ENCODE results near the gene C16orf74.

The C16orf74 gene

DNA sequence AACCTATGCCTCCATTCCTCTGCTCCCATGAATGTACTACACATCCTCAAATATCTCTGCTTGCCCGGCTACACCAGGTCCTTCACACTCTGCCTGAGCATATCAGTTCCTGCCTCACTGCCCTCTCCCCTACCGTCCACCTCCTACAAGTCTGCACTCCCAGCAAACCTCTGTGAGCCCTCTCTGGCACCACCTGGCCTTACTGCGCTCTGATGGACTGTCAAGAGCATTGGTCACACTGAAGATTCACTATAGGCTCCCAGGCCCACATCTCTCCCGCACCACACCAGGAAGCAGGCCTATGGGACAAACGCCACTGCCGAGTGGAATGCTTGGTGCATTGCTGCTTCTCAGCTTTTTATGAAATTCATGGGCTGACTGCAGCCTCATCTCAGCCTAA, 71.0 kb downstream of the C16orf74 start:
- H3K27ac ChIP-seq (ENCODE audit: low read length): no peak overlapping the region
- H2AFZ ChIP-seq (ENCODE audit: low read length): no peak overlapping the region
- no peak overlapping the region for H3K4me2 ChIP-seq (ENCODE audit: low read depth, low read length)
- no peaks in the 10 kb centered on the region for H4K20me1 ChIP-seq (ENCODE audit: insufficient read depth, low read length)
- H3K9me3 ChIP-seq (replicated peaks; ENCODE audit: insufficient read depth, low read length): no peaks in the 10 kb centered on the region
- TF ChIP-seq, protein P1, sequence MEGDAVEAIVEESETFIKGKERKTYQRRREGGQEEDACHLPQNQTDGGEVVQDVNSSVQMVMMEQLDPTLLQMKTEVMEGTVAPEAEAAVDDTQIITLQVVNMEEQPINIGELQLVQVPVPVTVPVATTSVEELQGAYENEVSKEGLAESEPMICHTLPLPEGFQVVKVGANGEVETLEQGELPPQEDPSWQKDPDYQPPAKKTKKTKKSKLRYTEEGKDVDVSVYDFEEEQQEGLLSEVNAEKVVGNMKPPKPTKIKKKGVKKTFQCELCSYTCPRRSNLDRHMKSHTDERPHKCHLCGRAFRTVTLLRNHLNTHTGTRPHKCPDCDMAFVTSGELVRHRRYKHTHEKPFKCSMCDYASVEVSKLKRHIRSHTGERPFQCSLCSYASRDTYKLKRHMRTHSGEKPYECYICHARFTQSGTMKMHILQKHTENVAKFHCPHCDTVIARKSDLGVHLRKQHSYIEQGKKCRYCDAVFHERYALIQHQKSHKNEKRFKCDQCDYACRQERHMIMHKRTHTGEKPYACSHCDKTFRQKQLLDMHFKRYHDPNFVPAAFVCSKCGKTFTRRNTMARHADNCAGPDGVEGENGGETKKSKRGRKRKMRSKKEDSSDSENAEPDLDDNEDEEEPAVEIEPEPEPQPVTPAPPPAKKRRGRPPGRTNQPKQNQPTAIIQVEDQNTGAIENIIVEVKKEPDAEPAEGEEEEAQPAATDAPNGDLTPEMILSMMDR (IDR thresholded peaks at IDR 0.05; ENCODE audit: low read length): no peak
- TF ChIP-seq EZH2phosphoT487 (IDR thresholded peaks at IDR 0.05; ENCODE audit: low read length): no peak
- no peak for TF ChIP-seq EZH2 (optimal IDR thresholded peaks at IDR 0.05; ENCODE audit: low read depth, low read length)
- no peaks in the 10 kb centered on the region; the same call in 1 of the 2 replicates for H3K36me3 ChIP-seq (replicated peaks; ENCODE audit: insufficient read depth, low read length)
- peaks cover 12% of the 10 kb centered on the region; the same call in 1 of the 2 replicates for H3K79me2 ChIP-seq (ENCODE audit: low read length)
- H3K4me1 ChIP-seq (ENCODE audit: low read length): peaks cover 25% of the 10 kb centered on the region
- no peaks in the 10 kb centered on the region for H3K27me3 ChIP-seq (replicated peaks; ENCODE audit: insufficient read depth, low read length)
- no peaks in the 10 kb centered on the region for H3K9me2 ChIP-seq (replicated peaks; ENCODE audit: insufficient read depth, low read length)
- H3K9ac ChIP-seq (ENCODE audit: low read length): no peak overlapping the region
- peaks cover 15% of the 10 kb centered on the region for H3F3A ChIP-seq (ENCODE audit: insufficient read depth, low read length)
- H3K4me3 ChIP-seq (ENCODE audit: low read length): no peak overlapping the region
- DNase-seq: no peak

DNA sequence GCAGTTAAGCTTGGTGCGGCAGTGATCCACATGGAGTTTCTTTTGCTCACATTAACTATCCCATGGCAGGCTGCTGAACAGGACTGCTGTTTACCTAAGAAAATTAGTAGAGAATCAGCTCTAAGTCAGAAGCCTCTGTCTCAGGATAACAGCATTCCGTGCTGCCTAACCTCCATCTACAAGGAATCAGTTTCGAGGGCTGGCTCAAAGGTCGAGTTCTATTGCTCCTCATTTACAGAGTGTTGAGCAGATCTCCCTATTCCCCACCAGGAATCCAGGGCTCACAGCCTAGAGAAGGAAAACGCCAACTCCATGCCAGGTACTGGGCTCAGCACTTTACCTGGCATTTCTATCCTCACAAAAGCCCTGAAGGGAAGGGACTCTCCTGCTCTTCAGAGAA, 72.1 kb downstream of the C16orf74 start:
- Histone ChIP-seq H4K20me1 (ENCODE audit: insufficient read depth, low read length) (no peaks in the 10 kb centered on the region), H3K79me2 (ENCODE audit: low read length) (peaks cover 18% of the 10 kb centered on the region; the same call in 1 of the 2 replicates), H3K9ac (ENCODE audit: low read length) (no peak overlapping the region), H3K4me1 (ENCODE audit: low read length) (peaks cover 35% of the 10 kb centered on the region), H3K4me2 (ENCODE audit: low read depth, low read length) (no peak overlapping the region), H2AFZ (ENCODE audit: low read length) (no peak overlapping the region), H3K9me3 (replicated peaks; ENCODE audit: insufficient read depth, low read length) (no peaks in the 10 kb centered on the region), H3K4me3 (ENCODE audit: low read length) (no peak overlapping the region), H3K27ac (ENCODE audit: low read length) (no peak overlapping the region), H3K36me3 (replicated peaks; ENCODE audit: insufficient read depth, low read length) (no peaks in the 10 kb centered on the region; the same call in 1 of the 2 replicates), H3K27me3 (replicated peaks; ENCODE audit: insufficient read depth, low read length) (no peaks in the 10 kb centered on the region), H3F3A (ENCODE audit: insufficient read depth, low read length) (peaks cover 22% of the 10 kb centered on the region), H3K9me2 (replicated peaks; ENCODE audit: insufficient read depth, low read length) (no peaks in the 10 kb centered on the region)
- no peak for DNase-seq
- no peak for TF ChIP-seq EZH2phosphoT487 (IDR thresholded peaks at IDR 0.05; ENCODE audit: low read length)
- no peak for TF ChIP-seq EZH2 (optimal IDR thresholded peaks at IDR 0.05; ENCODE audit: low read depth, low read length)
- TF ChIP-seq, protein P1 (IDR thresholded peaks at IDR 0.05; ENCODE audit: low read length): no peak

DNA sequence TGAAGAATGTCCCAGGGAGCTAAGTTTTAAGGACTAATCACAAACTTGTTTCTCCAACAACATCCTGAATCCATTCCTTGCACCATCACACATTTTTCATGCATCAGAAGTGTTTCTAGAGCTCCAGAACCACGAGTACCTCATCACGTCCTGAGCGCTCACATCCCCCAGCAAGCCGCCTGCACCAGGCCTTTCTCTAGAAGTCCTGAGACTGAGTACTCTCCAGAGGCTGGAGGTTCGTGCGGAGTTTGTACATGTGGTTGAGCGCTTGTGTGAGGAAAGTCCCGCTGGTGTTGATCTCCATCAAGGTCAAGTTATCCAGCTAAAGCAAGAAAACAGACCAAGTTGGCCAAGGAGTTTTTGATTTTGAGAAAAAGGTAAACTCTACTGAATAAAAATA, 72.9 kb downstream of the C16orf74 start:
- H3F3A ChIP-seq (ENCODE audit: insufficient read depth, low read length): peaks cover 22% of the 10 kb centered on the region
- no peak overlapping the region for H3K4me2 ChIP-seq (ENCODE audit: low read depth, low read length)
- DNase-seq: no peak
- H3K36me3 ChIP-seq (replicated peaks; ENCODE audit: insufficient read depth, low read length): no peaks in the 10 kb centered on the region
- no peak overlapping the region for H3K9ac ChIP-seq (ENCODE audit: low read length)
- H3K4me3 ChIP-seq (ENCODE audit: low read length): no peak overlapping the region
- no peaks in the 10 kb centered on the region for H4K20me1 ChIP-seq (ENCODE audit: insufficient read depth, low read length)
- no peaks in the 10 kb centered on the region for H3K9me2 ChIP-seq (replicated peaks; ENCODE audit: insufficient read depth, low read length)
- no peaks in the 10 kb centered on the region for H3K9me3 ChIP-seq (replicated peaks; ENCODE audit: insufficient read depth, low read length)
- no peak overlapping the region for H2AFZ ChIP-seq (ENCODE audit: low read length)
- peaks cover 36% of the 10 kb centered on the region for H3K4me1 ChIP-seq (ENCODE audit: low read length)
- TF ChIP-seq EZH2phosphoT487 (IDR thresholded peaks at IDR 0.05; ENCODE audit: low read length) (no peak), EZH2 (optimal IDR thresholded peaks at IDR 0.05; ENCODE audit: low read depth, low read length) (no peak)
- TF ChIP-seq, protein P1 (IDR thresholded peaks at IDR 0.05; ENCODE audit: low read length): no peak
- peaks cover 15% of the 10 kb centered on the region; the same call in 1 of the 2 replicates for H3K79me2 ChIP-seq (ENCODE audit: low read length)
- H3K27ac ChIP-seq (ENCODE audit: low read length): peak overlapping the region; percentile 27; the same call in 1 of the 2 replicates
- no peaks in the 10 kb centered on the region for H3K27me3 ChIP-seq (replicated peaks; ENCODE audit: insufficient read depth, low read length)
